ENCODE data around the gene AKAP8. TPM values are rescaled to one million over a fixed set of nuclear protein-coding genes. Genes with fewer than 3 reads are reported as not detected.

Gene AKAP8
- total and polyA plus RNA-seq, 9 of the 15 experiments (the other 6 are each of a cell fraction or from before 2014, with no cell fraction given), result 3.4 to 56.5 (median 15.0) TPM

GRCh38 chr19:15368798-15369593 lies 10.6 kb downstream of the AKAP8 start:
- no peak for TF ChIP-seq CBX2 (IDR thresholded peaks at IDR 0.05; ENCODE audit: insufficient read depth, low read length, poor library complexity, severe bottlenecking)
- TF ChIP-seq, protein P1, sequence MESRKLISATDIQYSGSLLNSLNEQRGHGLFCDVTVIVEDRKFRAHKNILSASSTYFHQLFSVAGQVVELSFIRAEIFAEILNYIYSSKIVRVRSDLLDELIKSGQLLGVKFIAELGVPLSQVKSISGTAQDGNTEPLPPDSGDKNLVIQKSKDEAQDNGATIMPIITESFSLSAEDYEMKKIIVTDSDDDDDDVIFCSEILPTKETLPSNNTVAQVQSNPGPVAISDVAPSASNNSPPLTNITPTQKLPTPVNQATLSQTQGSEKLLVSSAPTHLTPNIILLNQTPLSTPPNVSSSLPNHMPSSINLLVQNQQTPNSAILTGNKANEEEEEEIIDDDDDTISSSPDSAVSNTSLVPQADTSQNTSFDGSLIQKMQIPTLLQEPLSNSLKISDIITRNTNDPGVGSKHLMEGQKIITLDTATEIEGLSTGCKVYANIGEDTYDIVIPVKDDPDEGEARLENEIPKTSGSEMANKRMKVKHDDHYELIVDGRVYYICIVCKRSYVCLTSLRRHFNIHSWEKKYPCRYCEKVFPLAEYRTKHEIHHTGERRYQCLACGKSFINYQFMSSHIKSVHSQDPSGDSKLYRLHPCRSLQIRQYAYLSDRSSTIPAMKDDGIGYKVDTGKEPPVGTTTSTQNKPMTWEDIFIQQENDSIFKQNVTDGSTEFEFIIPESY (CRISPR knock-in tag; IDR thresholded peaks at IDR 0.05), result 0 out of 2 replicates have a peak, but pooled peaks have one; percentile 10
- TF ChIP-seq ZNF133 (CRISPR knock-in tag; IDR thresholded peaks at IDR 0.05), result no peak
- TF ChIP-seq NCOR1 (IDR thresholded peaks at IDR 0.05), result no peak
- peak; percentile 39; the same call in 1 of the 2 replicates for TF ChIP-seq RBFOX2 (IDR thresholded peaks at IDR 0.05; ENCODE audit: low read depth, low read length)
- TF ChIP-seq PRMT5 (CRISPR knock-in tag; IDR thresholded peaks at IDR 0.05), result no peak
- in situ Hi-C loops (cut with MboI), result no loop called here
- DNase-seq (ENCODE audit: extremely low read depth in 1 of 4, low spot score in 3 of 4) (peak in 1 of 4 experiments; percentile 14), ATAC-seq (no peak), FAIRE-seq (no peak)
- Histone ChIP-seq H3K4me3 (no peak overlapping the region), H3K4me1 (replicated peaks in 1 of 2; ENCODE audit: control insufficient read depth in 2 of 2, insufficient read depth in 2 of 2, low read length in 2 of 2) (peaks cover 0 to 15% of the 10 kb centered on the region in 2 experiments; a peak in 2 of 5 replicates), H3K27ac (ENCODE audit: extremely low read depth, low read depth, low read length) (no peak overlapping the region), H3K9me3 (replicated peaks; ENCODE audit: control insufficient read depth, insufficient read depth, low read depth, low read length) (no peaks in the 10 kb centered on the region), H4K20me1 (replicated peaks; ENCODE audit: control insufficient read depth, insufficient read depth, low read length) (peaks cover 3% of the 10 kb centered on the region; the same call in 1 of the 2 replicates), H3K4me2 (ENCODE audit: insufficient read depth, low read length) (no peak overlapping the region), H3K36me3 (ENCODE audit: control insufficient read depth, insufficient read depth, low read length) (peaks cover 91% of the 10 kb centered on the region; the same call in 2 of the 3 replicates), H3K9me1 (ENCODE audit: control insufficient read depth, insufficient read depth, low read length) (peaks cover 3% of the 10 kb centered on the region), H3K9ac (ENCODE audit: insufficient read depth in 1 of 2, low read depth in 2 of 2, low read length in 2 of 2) (no peak overlapping the region), H3K27me3 (ENCODE audit: control insufficient read depth in 2 of 2, insufficient read depth in 2 of 2, low read length in 2 of 2) (no peaks in the 10 kb centered on the region), H3K79me2 (ENCODE audit: control insufficient read depth, insufficient read depth, low read length) (peaks cover 11% of the 10 kb centered on the region), H2AFZ (ENCODE audit: low read depth, low read length) (no peak overlapping the region)
- BruUV-seq (replicated peaks), result no TSS peak
- intact Hi-C loops (cut with micrococcal nuclease), result no loop called here
- 95% methylated on average over 30 of the region's 35 CpGs for WGBS (ENCODE audit: insufficient coverage, low coverage, missing lambda C conversion rate)
- POLR2A ChIA-PET, result interaction anchor here (2.0 to 3.4 kb wide), 2 partner anchors 9 to 10 kb away, joined by 8 to 21 read pairs; partner anchors contain the start of gene AKAP8
- CTCF ChIA-PET (ENCODE audit: low intra/inter-chr PET ratio), result no interaction called here
